Body of pancreas (tissue), 4 donors: ENCODE measurements around the gene PSIP1.

Source experiments
- CTCF ChIP-seq, 7 experiments: fragments of 450-650 bp in 4 of 7; fragments of 200-600 bp in 3 of 7; sonication (generic) in 3 of 7; IDR thresholded peaks; one replicate each; pipeline ENCODE4 v1.5.1; 2016 to 2019; ENCODE audit warnings: antibody characterized with exemption in 7 of 7
- POLR2A ChIP-seq, 3 donors: fragments of 450-650 bp; IDR thresholded peaks; one replicate each; pipeline ENCODE4 v1.6.1; 2016; ENCODE audit warnings: antibody characterized with exemption in 3 of 3, mild to moderate bottlenecking in 2 of 3

- TF ChIP-seq CTCF (IDR thresholded peaks at IDR 0.05) (no peak), POLR2A (IDR thresholded peaks at IDR 0.05) (no peak)
Observed at GRCh38 chr9:15541872-15542271, 31.1 kb upstream of the PSIP1 start.
